Esophagus squamous epithelium (tissue), 5 donors: ENCODE results near the gene GPN2. TPM values are rescaled to one million over a fixed set of nuclear protein-coding genes. Genes with fewer than 3 reads are reported as not detected.

Experiments
- DNase-seq: peaks from one replicate; lab custom pipeline; 2025; lab: John Stamatoyannopoulos, UW
- H3K27ac ChIP-seq, 4 donors: fragments of 200-600 bp; sonication (generic); one replicate each; pipeline ENCODE4 v1.5.1; 2016 to 2019; ENCODE audit warnings: mild to moderate bottlenecking in 1 of 4
- H3K27me3 ChIP-seq, 4 donors: fragments of 200-600 bp; sonication (generic); 1 replicate in 3 of 4; 2 replicates in 1 of 4; pipeline versions ENCODE4 v1.5.1 to v1.6.0; 2017 to 2021; ENCODE audit warnings: antibody characterized with exemption in 1 of 4
- H3K36me3 ChIP-seq, 3 donors: fragments of 200-600 bp; sonication (generic); one replicate each; pipeline ENCODE4 v1.5.1; 2016 to 2019
- H3K4me1 ChIP-seq, 3 donors: fragments of 200-600 bp; sonication (generic); one replicate each; pipeline ENCODE4 v1.5.1; 2017 to 2019
- H3K4me3 ChIP-seq, 4 donors: fragments of 200-600 bp; sonication (generic); 1 replicate in 3 of 4; 2 replicates in 1 of 4; pipeline ENCODE4 v1.5.1; 2016 to 2019; ENCODE audit warnings: mild to moderate bottlenecking in 2 of 4, moderate library complexity in 1 of 4
- H3K9me3 ChIP-seq, 3 donors: fragments of 200-600 bp; sonication (generic); one replicate each; pipeline ENCODE4 v1.5.1; 2016 to 2019
- POLR2A ChIP-seq, 4 donors: fragments of 450-650 bp; IDR thresholded peaks; one replicate each; pipeline ENCODE4 v1.6.1; 2017; ENCODE audit warnings: antibody characterized with exemption in 4 of 4, mild to moderate bottlenecking in 4 of 4, moderate library complexity in 3 of 4
- WGBS, 2 donors: methylation state at CpG; one replicate each; pipeline ENCODE4 v1.1.5; 2018; 5-methylcytosine and 5-hydroxymethylcytosine counted together
- intact Hi-C: fragments of 100-400 bp; cut with DNase I; formaldehyde crosslinking; loops from one replicate; pipeline ENCODE4 v1.15.0; 2022
- total RNA-seq, 4 donors: library from RNA; depleted of rRNA; stranded (reverse); fragments of >200 nt; gene quantifications; one replicate each; pipeline ENCODE4 v1.1.0, GENCODE V29; 2016
- TF ChIP-seq, protein P1 (sequence below), 6 experiments: fragments of 450-650 bp in 4 of 6; fragments of 200-600 bp in 2 of 6; sonication (generic) in 2 of 6; IDR thresholded peaks; one replicate each; pipeline ENCODE4 v1.5.1; 2016 to 2019; ENCODE audit warnings: antibody characterized with exemption in 6 of 6, mild to moderate bottlenecking in 4 of 6, moderate library complexity in 4 of 6
- donor health status: DM: yes; HTN: yes; CAD: no.

Gene GPN2
- total RNA-seq, 4 donors from 2014 or later = 4.9 to 10.8 (median 9.4) TPM

DNA sequence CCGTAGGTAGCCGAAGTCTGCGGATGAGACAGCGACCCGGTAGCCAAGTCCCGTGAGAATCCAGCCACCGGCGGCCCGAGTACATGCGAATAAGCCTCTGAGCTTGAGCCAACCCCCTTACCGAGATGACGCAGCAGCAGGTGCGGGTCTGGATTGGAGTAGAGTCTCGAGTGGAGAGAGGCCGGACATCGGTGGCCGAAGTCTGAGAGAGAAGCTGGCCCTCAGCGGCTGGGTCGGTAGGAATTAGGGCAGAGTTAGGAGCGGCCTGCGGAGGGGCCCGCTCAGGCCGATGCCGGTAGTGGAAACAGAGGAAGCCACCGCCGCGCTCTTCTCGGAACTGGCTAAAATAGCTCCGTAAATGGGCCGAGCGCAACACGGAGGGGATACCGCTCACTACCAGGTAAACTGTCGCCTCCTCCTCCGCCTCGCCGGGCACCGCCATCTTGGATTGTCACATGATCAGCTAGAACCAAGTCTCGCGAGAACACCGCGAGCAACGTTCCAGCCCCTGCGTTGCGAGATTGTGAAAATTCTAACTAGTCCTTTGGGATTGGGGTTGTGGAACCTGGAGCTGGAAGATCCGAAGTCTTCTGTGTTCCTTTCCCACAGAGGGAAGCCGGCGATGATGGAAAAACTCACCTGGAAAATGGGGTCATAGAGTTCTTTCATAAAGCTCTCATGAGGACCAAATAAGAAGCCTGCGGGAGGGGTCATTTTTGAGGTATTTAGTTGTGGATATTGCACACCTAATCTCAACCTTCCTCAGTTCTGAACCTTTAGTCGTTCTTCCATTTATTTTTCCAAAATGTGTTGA is 10.1 kb upstream of the GPN2 start, which contains the start of gene GPATCH3:
GPATCH3 (minus strand) TSS at position 467 of the 814 bp plus-strand sequence; CDS start at position 442, 25 bp downstream.
- H3K27ac ChIP-seq = peak within 1 kb of the TSS; percentile 83 to 94 (median 86)
- TF ChIP-seq POLR2A (IDR thresholded peaks at IDR 0.05) = peak in 2 of 4 donors; percentile 28 to 50
- TF ChIP-seq, protein P1, sequence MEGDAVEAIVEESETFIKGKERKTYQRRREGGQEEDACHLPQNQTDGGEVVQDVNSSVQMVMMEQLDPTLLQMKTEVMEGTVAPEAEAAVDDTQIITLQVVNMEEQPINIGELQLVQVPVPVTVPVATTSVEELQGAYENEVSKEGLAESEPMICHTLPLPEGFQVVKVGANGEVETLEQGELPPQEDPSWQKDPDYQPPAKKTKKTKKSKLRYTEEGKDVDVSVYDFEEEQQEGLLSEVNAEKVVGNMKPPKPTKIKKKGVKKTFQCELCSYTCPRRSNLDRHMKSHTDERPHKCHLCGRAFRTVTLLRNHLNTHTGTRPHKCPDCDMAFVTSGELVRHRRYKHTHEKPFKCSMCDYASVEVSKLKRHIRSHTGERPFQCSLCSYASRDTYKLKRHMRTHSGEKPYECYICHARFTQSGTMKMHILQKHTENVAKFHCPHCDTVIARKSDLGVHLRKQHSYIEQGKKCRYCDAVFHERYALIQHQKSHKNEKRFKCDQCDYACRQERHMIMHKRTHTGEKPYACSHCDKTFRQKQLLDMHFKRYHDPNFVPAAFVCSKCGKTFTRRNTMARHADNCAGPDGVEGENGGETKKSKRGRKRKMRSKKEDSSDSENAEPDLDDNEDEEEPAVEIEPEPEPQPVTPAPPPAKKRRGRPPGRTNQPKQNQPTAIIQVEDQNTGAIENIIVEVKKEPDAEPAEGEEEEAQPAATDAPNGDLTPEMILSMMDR (IDR thresholded peaks at IDR 0.05) = peak in 1 of 6 experiments; percentile 12
- peaks cover 5 to 32% (median 14%) of the 10 kb centered on the region in 3 donors for H3K36me3 ChIP-seq
- H3K9me3 ChIP-seq = no peaks in the 10 kb centered on the region
- peak; percentile 61 for DNase-seq
- intact Hi-C loops = no loop called here
- peak within 1 kb of the TSS; percentile 78 to 97 (median 88) for H3K4me3 ChIP-seq
- H3K27me3 ChIP-seq = no peaks in the 10 kb centered on the region
- H3K4me1 ChIP-seq = peaks cover 14 to 30% (median 15%) of the 10 kb centered on the region in 3 donors
- 1 to 2% methylated on average over 22 to 35 of the region's 50 CpGs for WGBS, 2 donors

GRCh38 chr1:26897351-26897750 is 7.3 kb upstream of the GPN2 start:
- intact Hi-C loops = no loop called here
- Histone ChIP-seq H3K27ac (no peak overlapping the region), H3K27me3 (no peaks in the 10 kb centered on the region), H3K9me3 (no peaks in the 10 kb centered on the region), H3K36me3 (peaks cover 10 to 61% (median 30%) of the 10 kb centered on the region in 3 donors), H3K4me1 (peaks cover 14 to 37% (median 18%) of the 10 kb centered on the region in 3 donors), H3K4me3 (no peak overlapping the region)
- WGBS, 2 donors = 40 to 83% methylated on average over 1 to 2 of the region's 9 CpGs
- TF ChIP-seq, protein P1 (IDR thresholded peaks at IDR 0.05) = no peak
- TF ChIP-seq POLR2A (IDR thresholded peaks at IDR 0.05) = no peak
- DNase-seq = no peak

DNA sequence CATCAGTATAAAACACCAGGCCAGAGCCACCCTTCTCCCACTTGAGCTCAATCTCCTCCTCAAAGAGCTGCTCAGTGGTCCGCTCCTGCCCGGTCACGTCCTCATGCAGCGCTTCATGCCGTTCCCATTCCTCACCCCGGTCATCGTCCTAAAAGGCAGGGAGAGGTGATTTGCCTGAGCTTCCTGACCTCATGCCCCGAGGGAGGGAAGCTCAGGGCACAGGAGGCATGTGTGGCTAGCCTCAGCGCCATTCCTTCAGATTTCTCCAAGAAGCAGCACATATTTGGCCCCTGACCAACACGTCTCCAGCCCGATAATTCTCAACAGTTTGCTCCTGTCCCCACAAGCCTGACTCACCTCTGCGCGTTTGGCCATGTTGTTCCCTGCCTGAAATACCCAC is 4.2 kb upstream of the GPN2 start:
- WGBS, 2 donors = 55 to 63% methylated on average over 13 of the region's 13 CpGs
- Histone ChIP-seq H3K4me3 (no peak overlapping the region), H3K9me3 (no peaks in the 10 kb centered on the region), H3K27me3 (no peaks in the 10 kb centered on the region), H3K27ac (no peak overlapping the region), H3K36me3 (peaks cover 10 to 75% (median 30%) of the 10 kb centered on the region in 3 donors), H3K4me1 (peaks cover 11 to 37% (median 20%) of the 10 kb centered on the region in 3 donors)
- TF ChIP-seq POLR2A (IDR thresholded peaks at IDR 0.05) = no peak
- TF ChIP-seq, protein P1 (IDR thresholded peaks at IDR 0.05) = no peak
- intact Hi-C loops = no loop called here
- no peak for DNase-seq

DNA sequence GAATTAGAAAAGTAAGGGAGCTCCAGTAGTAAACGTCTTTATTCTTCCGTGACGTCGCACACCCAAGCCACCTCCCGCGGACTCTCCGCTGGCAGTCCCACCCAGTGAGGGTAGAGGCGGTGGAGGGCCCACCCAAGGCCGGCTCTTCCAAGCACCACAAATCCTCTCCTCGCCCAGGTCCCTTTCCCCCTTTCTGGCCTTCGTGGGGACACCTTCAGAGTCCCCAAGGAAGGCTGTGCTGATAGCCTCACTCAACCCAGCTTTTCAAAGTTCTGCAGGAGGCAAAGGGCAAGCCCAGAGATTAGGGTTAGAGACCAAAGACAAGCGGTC is 349 bp upstream of the GPN2 start:
- peaks cover 6 to 81% (median 32%) of the 10 kb centered on the region in 3 donors for H3K36me3 ChIP-seq
- H3K4me1 ChIP-seq = peaks cover 10 to 36% (median 17%) of the 10 kb centered on the region in 3 donors
- H3K9me3 ChIP-seq = no peaks in the 10 kb centered on the region
- TF ChIP-seq POLR2A (IDR thresholded peaks at IDR 0.05) = no peak
- TF ChIP-seq, protein P1 (IDR thresholded peaks at IDR 0.05) = no peak
- H3K4me3 ChIP-seq = peak overlapping the region; percentile 68 to 98 (median 91)
- intact Hi-C loops = no loop called here
- H3K27me3 ChIP-seq = no peaks in the 10 kb centered on the region
- 4 to 5% methylated on average over 9 to 11 of the region's 12 CpGs for WGBS, 2 donors
- H3K27ac ChIP-seq = peak overlapping the region; percentile 86 to 95 (median 94)
- no peak for DNase-seq

DNA sequence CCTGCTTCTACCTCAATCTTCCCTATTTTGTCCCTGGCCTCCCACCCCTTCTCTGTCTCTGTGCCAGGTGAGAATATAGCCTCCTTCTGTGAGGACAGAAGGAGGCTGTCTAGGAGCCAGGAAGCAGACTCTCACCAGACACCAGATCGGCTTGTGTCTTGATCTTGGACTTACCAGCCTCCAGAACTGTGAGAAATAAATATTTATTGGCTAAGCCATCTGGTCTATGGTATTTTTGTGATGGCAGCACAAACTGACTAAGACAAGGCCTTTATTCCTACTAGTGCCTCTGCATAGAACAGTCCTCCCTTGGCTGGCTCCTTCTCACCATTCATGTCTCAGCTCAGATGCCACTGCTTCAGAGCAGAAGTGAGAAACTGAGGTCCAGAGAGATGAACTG is 1.9 kb downstream of the GPN2 start:
- intact Hi-C loops = no loop called here
- Histone ChIP-seq H3K9me3 (no peaks in the 10 kb centered on the region), H3K27me3 (no peaks in the 10 kb centered on the region), H3K27ac (peak overlapping the region in 1 of 4 donors; percentile 94), H3K4me1 (peaks cover 10 to 28% (median 14%) of the 10 kb centered on the region in 3 donors), H3K4me3 (no peak overlapping the region), H3K36me3 (peaks cover 9 to 81% (median 43%) of the 10 kb centered on the region in 3 donors)
- WGBS, 2 donors = 83 to 100% methylated on average over 1 of the region's 1 CpG
- no peak for TF ChIP-seq POLR2A (IDR thresholded peaks at IDR 0.05)
- TF ChIP-seq, protein P1 (IDR thresholded peaks at IDR 0.05) = no peak
- no peak for DNase-seq
